Measurements from ENCODE around the gene WIZ. TPM values are rescaled to one million over a fixed set of nuclear protein-coding genes. Genes with fewer than 3 reads are reported as not detected.

The WIZ gene
- total and polyA plus RNA-seq, 9 of the 15 experiments (the other 6 are each of a cell fraction or from before 2014, with no cell fraction given): 0.06 to 37.5 (median 4.8) TPM

GRCh38 chr19:15401397-15401710 is 48.4 kb downstream of the WIZ start:
- FAIRE-seq: no peak

More at GRCh38 chr19:15401397-15401710, 48.4 kb downstream of the WIZ start:
- in situ Hi-C loops (cut with MboI): no loop called here
- no peaks in the 10 kb centered on the region for H3K9me3 ChIP-seq (replicated peaks; ENCODE audit: control insufficient read depth, insufficient read depth, low read depth, low read length)
- ChIA-PET POLR2A (interaction anchor here (0.9 to 1.9 kb wide), 4 partner anchors 8 to 25 kb away, joined by 3 to 6 read pairs (median 4); partner anchors contain the start of gene AKAP8L), CTCF (ENCODE audit: low intra/inter-chr PET ratio) (no interaction called here)
- no peak overlapping the region for H2AFZ ChIP-seq (ENCODE audit: low read depth, low read length)
- H3K4me3 ChIP-seq: no peak overlapping the region
- 100% methylated on average over 6 of the region's 17 CpGs for WGBS (ENCODE audit: insufficient coverage, low coverage, missing lambda C conversion rate)
- peaks cover 5% of the 10 kb centered on the region for H3K9me1 ChIP-seq (ENCODE audit: control insufficient read depth, insufficient read depth, low read length)
- peaks cover 20% of the 10 kb centered on the region for H4K20me1 ChIP-seq (replicated peaks; ENCODE audit: control insufficient read depth, insufficient read depth, low read length)
- H3K79me2 ChIP-seq (ENCODE audit: control insufficient read depth, insufficient read depth, low read length): peaks cover 50% of the 10 kb centered on the region
- ATAC-seq: no peak
- BruUV-seq (replicated peaks): no TSS peak
- TF ChIP-seq BACH1 (tag; IDR thresholded peaks at IDR 0.05): no peak
- no peak for TF ChIP-seq TFAP4 (CRISPR knock-in tag; IDR thresholded peaks at IDR 0.05; ENCODE audit: borderline replicate concordance)
- no peak for TF ChIP-seq MCM5 (IDR thresholded peaks at IDR 0.05; ENCODE audit: low read depth)
- TF ChIP-seq ATF7 (IDR thresholded peaks at IDR 0.05): no peak
- no peak for TF ChIP-seq TEAD4 (IDR thresholded peaks at IDR 0.05; ENCODE audit: low read length)
- no peak for TF ChIP-seq TEAD4 (CRISPR knock-in tag; IDR thresholded peaks at IDR 0.05; ENCODE audit: borderline replicate concordance)
- H3K4me1 ChIP-seq (replicated peaks in 1 of 2; ENCODE audit: control insufficient read depth in 2 of 2, insufficient read depth in 2 of 2, low read length in 2 of 2): peaks cover 2 to 16% of the 10 kb centered on the region in 2 experiments; a peak in 4 of 5 replicates
- intact Hi-C loops (cut with micrococcal nuclease): no loop called here
- H3K36me3 ChIP-seq (ENCODE audit: control insufficient read depth, insufficient read depth, low read length): peaks cover 93% of the 10 kb centered on the region
- no peak overlapping the region for H3K27ac ChIP-seq (ENCODE audit: extremely low read depth, low read depth, low read length)
- no peaks in the 10 kb centered on the region for H3K27me3 ChIP-seq (ENCODE audit: control insufficient read depth in 2 of 2, insufficient read depth in 2 of 2, low read length in 2 of 2)
- H3K9ac ChIP-seq (ENCODE audit: insufficient read depth in 1 of 2, low read depth in 2 of 2, low read length in 2 of 2): no peak overlapping the region
- DNase-seq (ENCODE audit: extremely low read depth in 1 of 4, low spot score in 3 of 4): no peak
- H3K4me2 ChIP-seq (ENCODE audit: insufficient read depth, low read length): no peak overlapping the region

All from K562 (cell line).